HEK293T (cell line): ENCODE measurements around the gene GATA6.

Experiments used
- ELF4 ChIP-seq: fragments of 450-650 bp; IDR thresholded peaks from 2 replicates; pipeline ENCODE4 v1.6.1; 2017; ENCODE audit warnings: antibody characterized with exemption
- FOXK2 ChIP-seq: fragments of 450-650 bp; IDR thresholded peaks from 2 replicates; pipeline ENCODE4 v1.6.1; 2016; ENCODE audit warnings: mild to moderate bottlenecking
- HDGF ChIP-seq: fragments of 450-650 bp; IDR thresholded peaks from 2 replicates; pipeline ENCODE4 v1.6.1; 2017; ENCODE audit warnings: antibody characterized with exemption, borderline replicate concordance
- L3MBTL2 ChIP-seq: fragments of 450-650 bp; conservative IDR thresholded peaks from 2 replicates; pipeline ENCODE4 v1.6.1; 2016; ENCODE audit warnings: mild to moderate bottlenecking
- LEF1 ChIP-seq: fragments of 450-650 bp; IDR thresholded peaks from 2 replicates; pipeline ENCODE4 v1.6.1; 2017; ENCODE audit warnings: mild to moderate bottlenecking, borderline replicate concordance
- NFRKB ChIP-seq: fragments of 450-650 bp; IDR thresholded peaks from 2 replicates; pipeline ENCODE4 v1.6.1; 2016; ENCODE audit warnings: mild to moderate bottlenecking, moderate library complexity
- SUZ12 ChIP-seq: fragments of 450-650 bp; IDR thresholded peaks from 2 replicates; pipeline ENCODE4 v1.6.1; 2016; ENCODE audit warnings: mild to moderate bottlenecking
- TARDBP ChIP-seq: fragments of 450-650 bp; IDR thresholded peaks from 2 replicates; pipeline ENCODE4 v1.6.1; 2016
- ZNF384 ChIP-seq: fragments of 450-650 bp; IDR thresholded peaks from 2 replicates; pipeline ENCODE4 v1.6.1; 2016
- TF ChIP-seq, protein P1 (sequence below): fragments of 450-650 bp; IDR thresholded peaks from 2 replicates; pipeline ENCODE4 v1.6.1; 2016

DNA sequence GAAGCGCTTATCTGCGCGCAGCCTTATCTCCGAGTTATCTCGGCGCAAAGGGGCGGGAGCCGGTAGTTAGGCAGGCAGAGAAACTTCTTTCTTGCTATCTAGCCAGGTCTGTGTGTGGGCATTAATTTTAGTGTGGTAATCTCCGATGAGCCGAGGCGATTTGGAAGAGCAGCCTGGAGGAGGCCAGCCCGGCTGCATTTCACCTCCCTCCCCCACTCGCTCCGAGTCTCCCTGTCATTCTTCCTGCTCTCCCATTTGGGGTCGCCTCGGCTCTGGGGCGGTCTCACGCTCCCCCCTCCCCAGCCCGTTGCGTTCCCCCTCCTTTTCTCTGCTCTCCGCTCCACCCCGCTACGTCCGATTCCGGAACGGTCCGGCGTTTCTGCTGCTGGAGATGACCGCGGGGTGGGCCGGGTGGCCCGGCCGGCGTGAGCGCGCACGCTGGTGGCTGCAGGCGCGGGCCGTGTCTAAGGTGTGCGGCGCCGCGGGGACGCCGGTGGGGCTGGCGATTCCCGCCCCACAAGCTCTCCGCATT lies 566 bp downstream of the GATA6 start:
- TF ChIP-seq, protein P1, sequence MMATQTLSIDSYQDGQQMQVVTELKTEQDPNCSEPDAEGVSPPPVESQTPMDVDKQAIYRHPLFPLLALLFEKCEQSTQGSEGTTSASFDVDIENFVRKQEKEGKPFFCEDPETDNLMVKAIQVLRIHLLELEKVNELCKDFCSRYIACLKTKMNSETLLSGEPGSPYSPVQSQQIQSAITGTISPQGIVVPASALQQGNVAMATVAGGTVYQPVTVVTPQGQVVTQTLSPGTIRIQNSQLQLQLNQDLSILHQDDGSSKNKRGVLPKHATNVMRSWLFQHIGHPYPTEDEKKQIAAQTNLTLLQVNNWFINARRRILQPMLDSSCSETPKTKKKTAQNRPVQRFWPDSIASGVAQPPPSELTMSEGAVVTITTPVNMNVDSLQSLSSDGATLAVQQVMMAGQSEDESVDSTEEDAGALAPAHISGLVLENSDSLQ, result no peak; the same call in 1 of the 2 replicates
- TF ChIP-seq SUZ12 (no peak), LEF1 (no peak), ELF4 (no peak), ZNF384 (no peak), L3MBTL2 (no peak), NFRKB (no peak), TARDBP (no peak), FOXK2 (no peak), HDGF (no peak)
